Epidermal melanocyte (primary cell): ENCODE data around the gene IQCN.

Experiments used
- DNase-seq: peaks from one replicate; pipeline ENCODE4 v3.0.0; 2011; ENCODE audit warnings: low spot score; ENCODE audit not compliant: insufficient read length

The IQCN gene

GRCh38 chr19:18306888-18307260, 32.6 kb upstream of the IQCN start:
- DNase-seq, result no peak

DNA sequence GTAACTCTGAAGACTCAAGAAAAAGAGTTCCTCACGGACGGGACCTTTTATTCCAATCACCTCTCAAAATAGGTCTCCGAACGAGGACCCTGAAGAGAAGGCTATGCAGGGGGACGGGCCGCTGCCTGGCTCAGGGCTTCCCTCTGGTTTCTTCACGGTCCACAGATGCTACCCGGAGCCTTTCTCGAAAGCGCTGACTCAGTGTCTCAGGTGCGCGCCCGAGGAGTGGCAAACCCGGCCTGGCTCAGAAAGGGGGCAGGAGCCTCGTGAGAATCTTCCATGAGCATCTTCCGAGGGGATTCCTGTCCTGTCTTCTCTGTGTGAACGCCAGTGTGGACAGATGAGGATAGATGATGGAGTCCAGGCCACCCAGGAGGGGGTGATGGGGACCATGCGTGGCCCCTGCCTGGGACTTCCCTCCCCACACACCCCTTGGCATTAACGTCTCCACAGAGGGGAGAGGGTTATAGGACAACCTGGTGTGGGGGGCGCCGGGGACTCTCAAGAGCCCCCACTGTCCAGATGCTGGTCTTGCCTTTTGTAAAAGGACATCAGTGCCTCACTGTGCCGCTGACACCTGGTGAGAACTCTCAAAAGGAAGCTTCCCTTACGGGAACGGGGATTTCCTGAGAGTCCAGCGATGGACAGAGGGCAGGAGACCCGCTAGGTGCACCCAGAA, 32.1 kb upstream of the IQCN start:
- no peak for DNase-seq

- DNase-seq, result peak; percentile 73
Measured at GRCh38 chr19:18304458-18305310, 30.4 kb upstream of the IQCN start.

DNA sequence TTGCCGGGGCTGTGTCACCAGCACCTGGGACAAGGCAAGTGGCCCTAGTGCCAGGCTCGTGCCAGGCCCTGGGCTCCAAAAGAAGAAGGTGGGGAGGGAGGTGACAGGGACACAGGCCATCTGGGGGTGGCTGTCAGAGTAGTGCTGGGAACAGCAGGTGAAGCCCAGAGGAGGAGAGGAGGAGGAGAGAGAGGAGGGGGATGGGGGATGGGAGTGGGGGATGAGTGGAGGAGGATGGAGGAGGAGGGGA, 29.9 kb upstream of the IQCN start:
- no peak for DNase-seq

DNA sequence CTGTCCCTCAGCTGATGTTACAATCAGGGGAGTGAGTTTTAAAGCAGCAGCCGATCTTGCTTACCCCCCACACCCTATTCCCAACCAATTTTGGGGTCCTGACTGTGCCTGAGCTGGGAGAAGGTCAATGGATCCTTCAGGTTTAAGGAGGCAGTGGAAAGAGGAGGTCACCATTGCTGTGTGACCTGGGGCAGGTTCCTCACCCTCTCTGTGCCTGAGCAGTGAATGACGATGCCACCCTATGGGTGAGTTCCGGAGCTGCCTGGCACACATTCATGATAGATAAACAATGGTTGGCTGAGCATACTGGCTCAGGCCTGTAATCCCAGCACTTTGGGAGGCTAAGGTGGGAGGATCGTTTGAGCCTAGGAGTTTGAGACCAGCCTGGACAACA, 27.5 kb upstream of the IQCN start:
- no peak for DNase-seq

DNA sequence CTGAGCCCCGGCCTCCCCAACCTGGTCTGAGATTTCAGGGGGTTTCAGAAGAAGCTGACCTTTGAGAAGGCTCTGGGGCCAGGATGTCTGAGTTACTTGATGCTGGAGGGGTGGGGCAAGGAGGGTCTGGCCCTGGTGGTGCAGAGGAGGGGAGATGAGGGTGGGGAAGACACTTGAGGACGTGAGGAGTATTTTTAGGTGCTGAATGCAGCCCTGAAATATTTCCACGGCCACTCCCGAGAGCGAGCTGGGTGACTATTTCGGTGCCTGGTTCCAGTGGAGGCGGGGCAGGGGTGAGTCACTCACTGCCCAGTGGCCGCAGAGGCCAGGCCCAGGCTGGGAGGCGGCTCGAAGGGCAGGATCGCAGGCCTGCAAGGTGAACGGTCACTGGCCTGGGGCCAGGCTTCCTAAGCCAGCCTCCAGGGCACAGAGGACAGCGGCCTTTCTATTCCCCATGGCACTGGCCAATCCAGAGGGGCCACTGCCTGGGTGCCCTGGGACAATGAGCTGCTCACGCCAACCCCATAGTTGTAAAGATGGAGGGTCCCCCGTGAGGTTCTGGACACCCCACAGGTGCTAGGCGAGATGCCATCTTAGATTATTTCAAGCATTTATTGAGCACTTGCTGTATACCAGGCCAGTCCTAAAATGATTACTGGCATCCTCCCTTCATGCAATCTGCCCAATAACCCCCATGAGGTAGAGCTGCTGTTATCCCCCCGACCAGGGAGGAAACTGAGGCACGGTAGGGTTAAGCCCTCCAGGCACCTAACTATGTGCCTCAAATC, 26.9 kb upstream of the IQCN start:
- DNase-seq, result no peak

DNA sequence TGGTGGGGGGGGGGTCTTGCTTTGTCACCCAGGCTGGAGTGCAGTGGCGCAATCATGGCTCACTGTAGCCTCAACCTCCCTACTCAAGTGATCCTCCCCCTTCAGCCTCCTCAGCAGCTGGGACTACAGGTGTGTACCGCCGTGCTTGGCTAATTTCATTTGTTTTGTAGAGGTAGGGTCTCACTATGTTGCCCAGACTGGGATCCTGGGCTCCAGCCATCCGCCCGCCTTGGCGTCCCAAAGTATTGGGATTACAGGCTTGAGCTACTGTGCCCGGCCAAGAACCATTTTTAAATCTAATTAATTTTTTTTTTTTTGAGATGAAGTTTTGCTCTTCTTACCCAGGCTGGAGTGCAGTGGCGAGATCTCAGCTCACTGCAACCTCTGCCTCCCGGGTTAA, 25.4 kb upstream of the IQCN start:
- no peak for DNase-seq

DNA sequence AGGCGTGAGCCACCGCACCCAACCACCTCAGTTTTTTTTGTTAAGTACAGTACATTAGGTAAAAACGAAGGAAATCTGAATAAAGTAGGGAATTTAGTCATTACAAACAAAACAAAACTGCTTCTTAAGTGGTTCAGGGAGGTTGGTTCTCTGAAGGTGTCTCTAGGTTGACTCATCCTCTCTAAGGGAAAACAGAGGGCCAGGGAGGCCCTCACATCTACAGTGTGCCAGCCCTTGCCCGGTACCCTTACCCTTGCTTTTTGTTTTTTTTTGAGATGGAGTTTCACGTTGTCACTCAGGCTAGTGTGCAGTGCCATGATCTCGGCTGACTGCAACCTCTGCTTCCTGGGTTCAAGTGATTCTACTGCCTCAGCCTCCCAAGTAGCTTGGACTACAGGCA, 24.3 kb upstream of the IQCN start:
- no peak for DNase-seq

GRCh38 chr19:18297308-18297707, 23.1 kb upstream of the IQCN start:
- no peak for DNase-seq

GRCh38 chr19:18295034-18295451, 20.8 kb upstream of the IQCN start:
- DNase-seq, result no peak

- no peak for DNase-seq
Measured at GRCh38 chr19:18294467-18294864, 20.2 kb upstream of the IQCN start.

DNA sequence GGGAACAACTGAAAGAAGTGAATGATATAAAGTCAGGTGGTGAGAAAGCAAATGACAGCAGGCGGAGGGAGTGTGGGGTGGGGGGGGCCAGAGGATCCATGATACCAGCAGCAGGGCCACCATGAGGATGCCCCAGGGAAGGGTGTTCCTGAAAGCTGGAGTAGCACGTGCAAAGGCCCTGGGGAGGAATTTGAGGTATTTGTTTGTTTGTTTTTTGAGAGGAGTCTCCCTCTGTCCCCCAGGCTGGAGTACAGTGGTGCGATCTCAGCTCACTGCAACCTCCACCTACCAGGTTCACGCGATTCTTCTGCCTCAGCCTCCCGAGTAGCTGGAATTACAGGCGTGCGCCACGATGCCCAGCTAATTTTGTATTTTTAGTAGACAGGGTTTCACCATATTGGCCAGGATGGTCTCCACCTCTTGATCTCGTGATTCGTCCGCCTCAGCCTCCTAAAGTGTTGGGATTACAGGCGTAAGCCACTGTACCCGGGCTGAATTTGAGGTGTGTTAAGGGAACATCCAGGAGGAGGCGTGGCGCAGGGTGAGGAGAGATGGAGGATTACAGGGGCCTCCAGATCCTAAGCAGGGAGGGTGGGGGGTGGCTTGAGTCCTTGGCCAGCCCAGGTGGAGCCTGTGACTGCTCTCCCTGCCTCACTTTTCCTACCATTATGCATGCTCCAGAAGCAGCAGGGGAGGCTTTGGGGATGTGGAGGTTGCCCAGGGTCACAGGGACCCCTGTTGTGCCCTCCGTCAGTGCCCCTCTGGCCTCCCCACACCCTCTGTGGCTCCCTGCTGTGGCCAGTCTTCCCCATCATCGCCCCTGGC, 19.6 kb upstream of the IQCN start:
- no peak for DNase-seq

DNA sequence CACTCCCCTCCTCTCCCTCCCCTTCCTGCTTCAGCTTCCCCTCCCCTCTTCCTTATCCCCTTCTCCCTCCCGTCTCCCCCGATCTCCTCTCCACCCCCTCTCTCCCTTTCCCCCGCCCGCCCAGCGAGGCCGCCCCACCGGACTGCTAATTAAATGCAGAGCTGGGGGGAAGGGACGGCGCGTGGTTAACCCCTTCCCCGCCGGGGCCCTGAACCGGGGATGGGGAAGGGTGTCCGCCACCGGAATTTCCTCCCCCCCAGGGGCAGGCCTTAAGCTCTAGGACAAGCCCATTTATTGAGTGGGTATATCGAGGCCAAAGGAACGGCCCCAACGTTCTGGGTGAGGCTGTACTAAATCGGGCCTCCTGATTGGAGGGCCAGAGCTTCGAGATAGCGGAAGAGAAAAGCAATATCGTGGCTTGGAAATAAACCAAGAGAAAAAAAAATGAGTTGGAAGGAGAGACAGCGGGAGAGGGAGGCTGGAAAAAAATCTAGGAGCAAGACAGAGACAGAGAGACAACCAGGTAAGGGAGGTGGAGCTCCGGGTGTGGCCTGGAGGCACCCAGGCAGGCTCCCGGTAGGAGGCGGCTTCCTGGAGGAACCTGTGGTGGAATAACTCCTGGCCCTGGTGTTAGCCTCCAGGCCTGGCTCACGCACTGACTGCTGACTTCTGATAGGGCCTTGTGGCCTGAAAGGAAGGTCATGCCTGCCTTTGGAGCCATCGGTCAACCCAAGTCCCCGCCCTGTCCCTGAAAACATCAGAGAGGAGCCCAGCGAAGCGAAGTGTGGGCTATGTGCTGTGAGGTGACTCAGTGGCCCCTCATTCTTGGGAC, 18.8 kb upstream of the IQCN start:
- peak; percentile 87 for DNase-seq

- DNase-seq, result no peak
Measured at GRCh38 chr19:18292462-18292809, 18.2 kb upstream of the IQCN start.

- peak; percentile 72 for DNase-seq
Measured at GRCh38 chr19:18291590-18292461, 17.6 kb upstream of the IQCN start.

GRCh38 chr19:18291019-18291524, 16.8 kb upstream of the IQCN start:
- no peak for DNase-seq

DNA sequence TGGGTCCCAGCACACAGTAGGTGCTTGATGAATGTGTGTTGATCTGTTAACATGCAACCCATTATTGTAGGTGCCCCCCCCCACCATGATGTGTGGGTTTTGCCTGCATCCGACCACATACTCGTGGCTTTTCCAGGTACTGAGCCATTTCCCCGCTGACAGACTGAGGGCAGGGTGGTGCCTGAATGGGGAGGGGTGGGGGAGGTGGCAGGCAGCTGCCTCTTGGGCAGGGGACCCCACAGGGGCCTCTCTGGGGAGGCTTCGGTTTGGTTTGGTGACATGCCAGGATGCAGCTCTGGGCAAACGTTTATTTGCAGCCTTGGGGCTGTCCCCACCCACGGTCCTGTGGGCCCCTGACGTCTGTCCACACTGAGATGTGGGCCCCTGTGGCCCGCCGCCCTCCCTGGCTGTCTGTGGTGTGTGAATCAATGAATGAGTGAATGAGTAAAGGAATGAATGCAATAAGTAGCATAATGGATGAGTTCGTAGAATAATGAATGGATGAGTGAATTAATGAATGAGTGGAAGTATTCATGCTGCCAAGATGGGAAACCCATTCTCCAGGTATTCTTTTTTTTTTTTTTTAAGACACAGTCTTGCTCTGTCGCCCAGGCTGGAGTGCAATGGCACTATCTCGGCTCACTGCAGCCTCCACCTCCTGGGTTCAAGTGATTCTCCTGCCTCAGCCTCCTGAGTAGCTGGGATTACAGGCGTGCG, 16.2 kb upstream of the IQCN start:
- DNase-seq, result no peak

- no peak for DNase-seq
Measured at GRCh38 chr19:18289471-18290301, 15.4 kb upstream of the IQCN start.
